ENCODE measurements around the gene AHDC1.
A peak's percentile ranks its signal among the peaks of the same experiment; 100 is the strongest.

AHDC1 gene

GRCh38 chr1:27593678-27594563, 10.0 kb downstream of the AHDC1 start:
- no peaks in the 10 kb centered on the region for H3K36me3 Mint-ChIP-seq
- no peak overlapping the region for H3K27ac Mint-ChIP-seq
- no peak overlapping the region for H3K4me3 Mint-ChIP-seq
- no peak for DNase-seq
- H3K9me3 Mint-ChIP-seq: no peaks in the 10 kb centered on the region
- no peak for ATAC-seq (replicated peaks)
- no peaks in the 10 kb centered on the region for H3K27me3 Mint-ChIP-seq
- H3K4me1 Mint-ChIP-seq: peaks cover 0 to 15% of the 10 kb centered on the region in 2 donors

GRCh38 chr1:27592931-27593677, 10.8 kb downstream of the AHDC1 start:
- no peak for ATAC-seq (replicated peaks)
- no peak for DNase-seq
- H3K4me1 Mint-ChIP-seq: peaks cover 0 to 9% of the 10 kb centered on the region in 2 donors

GRCh38 chr1:27592232-27592930, 11.6 kb downstream of the AHDC1 start:
- Mint-ChIP-seq H3K36me3 (no peaks in the 10 kb centered on the region), H3K9me3 (no peaks in the 10 kb centered on the region), H3K4me1 (peaks cover 0 to 4% of the 10 kb centered on the region in 2 donors), H3K4me3 (no peak overlapping the region), H3K27ac (no peak overlapping the region), H3K27me3 (no peaks in the 10 kb centered on the region)
- DNase-seq (no peak), ATAC-seq (replicated peaks) (no peak)

More at GRCh38 chr1:27592931-27593677, 10.8 kb downstream of the AHDC1 start:
- Mint-ChIP-seq H3K9me3 (no peaks in the 10 kb centered on the region), H3K4me3 (no peak overlapping the region), H3K27me3 (no peaks in the 10 kb centered on the region), H3K27ac (no peak overlapping the region), H3K36me3 (no peaks in the 10 kb centered on the region)

DNA sequence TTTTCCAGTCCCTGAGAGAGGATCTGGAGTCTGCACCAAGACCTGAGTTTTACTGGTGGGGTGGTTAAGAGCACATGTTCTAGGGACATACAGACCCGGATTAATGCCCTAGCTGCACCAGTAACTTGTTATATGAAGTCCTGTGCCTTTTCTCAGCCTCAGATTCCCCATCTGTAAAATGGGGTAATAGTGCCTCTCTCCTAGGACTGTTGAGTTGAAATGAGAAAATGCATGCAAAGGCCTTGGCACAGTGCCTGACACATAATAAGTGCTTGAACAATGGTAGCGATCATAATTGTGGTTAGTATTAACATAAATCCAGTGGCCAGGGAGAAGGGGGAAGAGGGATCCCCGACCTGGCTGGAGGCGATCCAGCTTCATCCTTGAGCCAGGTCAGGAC, 12.3 kb downstream of the AHDC1 start:
- no peak for DNase-seq
- H3K4me1 Mint-ChIP-seq: peaks cover 0 to 4% of the 10 kb centered on the region in 2 donors
- no peaks in the 10 kb centered on the region for H3K36me3 Mint-ChIP-seq
- no peak overlapping the region for H3K27ac Mint-ChIP-seq
- no peak for ATAC-seq (replicated peaks)
- no peaks in the 10 kb centered on the region for H3K9me3 Mint-ChIP-seq
- no peaks in the 10 kb centered on the region for H3K27me3 Mint-ChIP-seq
- no peak overlapping the region for H3K4me3 Mint-ChIP-seq

- Mint-ChIP-seq H3K27me3 (no peaks in the 10 kb centered on the region), H3K4me1 (peaks cover 0 to 4% of the 10 kb centered on the region in 2 donors), H3K36me3 (no peaks in the 10 kb centered on the region), H3K27ac (no peak overlapping the region), H3K4me3 (no peak overlapping the region), H3K9me3 (no peaks in the 10 kb centered on the region)
- ATAC-seq (replicated peaks): peak in 1 of 2 donors; percentile 30
- DNase-seq: no peak
These were observed 12.9 kb downstream of the AHDC1 start for GRCh38 chr1:27590917-27591508.

DNA sequence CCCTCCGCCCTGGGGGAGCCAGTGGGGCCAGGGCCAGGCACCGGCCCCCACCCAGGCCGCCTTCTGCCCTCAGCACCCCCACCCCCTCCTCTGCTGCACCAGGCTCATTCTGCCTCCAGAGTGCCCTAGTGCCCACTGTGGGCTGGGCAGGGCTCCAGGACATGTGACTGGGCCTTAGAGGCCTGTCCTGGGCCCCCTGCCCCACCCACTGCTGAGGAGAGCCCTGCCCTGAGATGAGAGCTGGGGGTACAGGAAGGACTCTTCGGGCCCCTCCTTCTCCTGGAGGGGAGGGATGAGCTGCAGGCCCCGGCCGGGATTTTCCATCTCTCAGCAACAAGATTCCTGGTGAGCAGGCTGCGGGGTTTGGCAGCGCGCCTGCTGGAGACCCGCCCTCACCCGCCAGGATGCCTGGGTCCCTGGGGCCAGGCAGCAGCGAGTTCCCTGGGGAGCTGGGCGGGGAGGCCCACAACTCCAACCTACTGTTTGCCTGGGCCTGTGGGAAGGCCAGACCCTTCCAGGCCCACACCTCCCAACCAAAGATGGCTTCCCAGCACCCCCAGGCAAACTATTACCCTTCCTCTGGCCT, 14.0 kb downstream of the AHDC1 start:
- H3K4me3 Mint-ChIP-seq: no peak overlapping the region
- peaks cover 0 to 4% of the 10 kb centered on the region in 2 donors for H3K4me1 Mint-ChIP-seq
- H3K27ac Mint-ChIP-seq: no peak overlapping the region
- no peaks in the 10 kb centered on the region for H3K9me3 Mint-ChIP-seq
- DNase-seq: no peak
- H3K27me3 Mint-ChIP-seq: no peaks in the 10 kb centered on the region
- peaks cover 0 to 2% of the 10 kb centered on the region in 2 donors for H3K36me3 Mint-ChIP-seq
- no peak for ATAC-seq (replicated peaks)

DNA sequence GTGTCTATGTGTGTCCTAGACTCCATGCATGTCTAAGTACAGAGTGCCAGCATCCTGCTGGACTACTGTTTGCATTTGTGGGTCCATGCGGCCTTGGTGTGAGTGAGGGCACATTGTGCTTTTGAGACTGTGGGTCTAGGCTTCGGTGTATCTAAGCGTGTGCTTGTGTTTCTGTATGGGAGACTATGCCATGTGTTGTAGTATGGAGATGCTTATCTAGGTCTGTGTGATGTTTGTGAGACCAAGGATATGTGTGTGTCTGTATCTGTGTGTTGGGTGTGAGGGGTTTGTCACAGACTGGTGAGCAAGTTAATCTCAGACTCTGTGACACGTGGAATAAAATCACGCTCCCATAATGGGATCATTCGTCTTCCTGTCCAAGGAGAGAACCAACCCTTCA, 14.5 kb downstream of the AHDC1 start:
- DNase-seq: no peak
- Mint-ChIP-seq H3K36me3 (peaks cover 0 to 2% of the 10 kb centered on the region in 2 donors), H3K27ac (no peak overlapping the region), H3K27me3 (no peaks in the 10 kb centered on the region), H3K9me3 (no peaks in the 10 kb centered on the region), H3K4me1 (peaks cover 0 to 4% of the 10 kb centered on the region in 2 donors), H3K4me3 (no peak overlapping the region)
- no peak for ATAC-seq (replicated peaks)

GRCh38 chr1:27588256-27589232, 15.4 kb downstream of the AHDC1 start:
- Mint-ChIP-seq H3K27ac (no peak overlapping the region), H3K4me3 (no peak overlapping the region), H3K4me1 (peaks cover 0 to 4% of the 10 kb centered on the region in 2 donors), H3K36me3 (peaks cover 0 to 2% of the 10 kb centered on the region in 2 donors), H3K9me3 (no peaks in the 10 kb centered on the region), H3K27me3 (no peaks in the 10 kb centered on the region)
- ATAC-seq (replicated peaks): no peak
- DNase-seq: no peak

DNA sequence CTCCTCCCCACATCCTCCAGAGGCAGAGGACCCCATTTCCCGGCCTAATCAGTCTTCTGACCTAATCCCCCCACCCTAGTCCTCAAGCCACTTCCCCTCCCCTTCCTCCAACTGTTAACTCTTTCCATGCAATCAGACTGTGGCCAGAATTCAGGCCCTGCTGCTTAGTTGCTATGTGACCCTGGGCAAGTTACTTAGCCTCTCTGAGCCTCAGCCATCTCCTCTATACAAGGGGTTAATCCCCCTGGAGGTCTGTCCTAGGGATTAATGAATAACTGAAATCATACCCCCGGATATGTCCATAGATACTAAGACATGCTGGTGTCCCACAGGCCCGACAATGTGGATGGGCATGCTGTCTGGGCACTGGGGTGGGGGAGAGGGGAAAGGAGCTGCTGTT, 18.3 kb downstream of the AHDC1 start:
- no peak for DNase-seq
- Mint-ChIP-seq H3K27ac (no peak overlapping the region), H3K9me3 (no peaks in the 10 kb centered on the region), H3K4me1 (peaks cover 8 to 9% of the 10 kb centered on the region in 2 donors), H3K36me3 (peaks cover 10 to 11% of the 10 kb centered on the region in 2 donors), H3K4me3 (no peak overlapping the region), H3K27me3 (no peaks in the 10 kb centered on the region)
- no peak for ATAC-seq (replicated peaks)

- peaks cover 8 to 11% of the 10 kb centered on the region in 2 donors for H3K4me1 Mint-ChIP-seq
- H3K9me3 Mint-ChIP-seq: no peaks in the 10 kb centered on the region
- H3K27ac Mint-ChIP-seq: no peak overlapping the region
- ATAC-seq (replicated peaks) (no peak), DNase-seq (no peak)
- no peaks in the 10 kb centered on the region for H3K27me3 Mint-ChIP-seq
- H3K4me3 Mint-ChIP-seq: no peak overlapping the region
- peaks cover 11 to 12% of the 10 kb centered on the region in 2 donors for H3K36me3 Mint-ChIP-seq
These were observed 19.5 kb downstream of the AHDC1 start for GRCh38 chr1:27584453-27584852.

DNA sequence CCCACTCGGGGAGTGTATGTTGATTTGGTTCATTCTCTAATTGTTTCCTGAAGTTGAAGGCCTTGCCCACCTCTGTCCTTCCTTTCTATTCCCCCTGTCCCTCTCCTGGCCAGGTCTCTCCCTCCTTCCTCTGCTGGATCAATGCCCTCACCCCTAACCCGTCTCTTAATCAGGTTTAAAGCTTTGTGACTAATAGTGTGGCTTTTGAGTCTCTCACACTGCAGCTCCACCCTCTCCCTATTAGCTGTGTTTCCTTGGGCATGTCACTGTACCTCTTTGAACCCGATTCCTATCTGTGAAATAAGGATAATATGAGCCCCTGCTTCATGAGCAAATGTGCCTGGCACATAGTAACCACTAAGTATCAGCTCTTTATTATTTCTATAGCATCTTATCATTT, 20.5 kb downstream of the AHDC1 start:
- H3K4me3 Mint-ChIP-seq: no peak overlapping the region

DNA sequence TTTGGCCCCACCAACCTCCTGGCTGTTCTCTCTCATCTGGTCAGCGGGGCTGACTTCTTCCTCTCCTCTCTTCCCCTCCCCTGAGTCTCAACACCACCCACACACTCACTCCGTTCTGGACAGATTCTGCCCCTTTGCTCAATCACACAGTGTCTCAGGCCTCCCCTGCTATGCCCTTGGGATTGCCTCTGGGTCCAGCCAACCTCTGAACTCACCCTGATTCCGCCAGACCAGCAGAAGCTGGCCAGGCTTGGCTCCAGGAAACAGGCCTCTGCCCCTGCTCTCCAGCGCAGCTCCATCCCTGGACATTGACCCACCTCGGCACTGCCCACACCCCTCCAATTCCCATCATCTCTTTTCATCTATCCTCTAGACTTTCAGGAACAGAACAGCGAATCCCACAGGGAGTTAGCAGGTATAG, 22.1 kb downstream of the AHDC1 start:
- H3K27me3 Mint-ChIP-seq: peaks cover 0 to 2% of the 10 kb centered on the region in 2 donors
- ATAC-seq (replicated peaks): no peak
- peaks cover 11 to 12% of the 10 kb centered on the region in 2 donors for H3K36me3 Mint-ChIP-seq
- H3K27ac Mint-ChIP-seq: peak overlapping the region; percentile 89
- H3K9me3 Mint-ChIP-seq: no peaks in the 10 kb centered on the region
- DNase-seq: no peak
- no peak overlapping the region for H3K4me3 Mint-ChIP-seq
- H3K4me1 Mint-ChIP-seq: peaks cover 17 to 18% of the 10 kb centered on the region in 2 donors

More for the DNA sequence above, 20.5 kb downstream of the AHDC1 start:
- ATAC-seq (replicated peaks) (no peak), DNase-seq (no peak)
- no peak overlapping the region for H3K27ac Mint-ChIP-seq
- no peaks in the 10 kb centered on the region for H3K9me3 Mint-ChIP-seq
- peaks cover 8 to 11% of the 10 kb centered on the region in 2 donors for H3K4me1 Mint-ChIP-seq
- H3K27me3 Mint-ChIP-seq: no peaks in the 10 kb centered on the region
- H3K36me3 Mint-ChIP-seq: peaks cover 11 to 12% of the 10 kb centered on the region in 2 donors
